HepG2 (cell line): ENCODE results near the gene KCNB1. TPM values are rescaled to one million over a fixed set of nuclear protein-coding genes. Genes with fewer than 3 reads are reported as not detected.

Experiments
- ATAC-seq: fragments of 200-7000 bp; cut with Tn5 transposase; 3 replicates; pipeline ENCODE4 v1.9.1; 2020; ENCODE audit warnings: mild to moderate bottlenecking, moderate library complexity
- BruUV-seq: library from RNA; stranded (reverse); fragments of 400-500 nt; replicated peaks from 2 replicates; lab custom pipeline; 2021; lab: Mats Ljungman, UMichigan
- CTCF ChIA-PET: fragments of 300-600 bp; formaldehyde crosslinking; extraction: SDS; loops from one replicate; lab custom pipeline; 2021; ENCODE audit warnings: low total read pairs, inconsistent platforms, low intra/inter-chr PET ratio; lab: Yijun Ruan, JAX
- POLR2A ChIA-PET: fragments of 350-600 bp; sonication (Branson Sonifier 250); formaldehyde crosslinking; loops from one replicate; lab custom pipeline; 2020; ENCODE audit warnings: antibody characterized with exemption, inconsistent platforms; lab: Yijun Ruan, JAX
- DNase-seq: peaks from one replicate; pipeline ENCODE4 v3.0.0-alpha.2; 2015; ENCODE audit warnings: low spot score
- FAIRE-seq: peaks from 3 replicates; lab custom pipeline; 2011; peaks lifted over from hg19 to GRCh38; lab: Jason Lieb, UNC
- H2AFZ ChIP-seq: one replicate; pipeline ENCODE4 v1.6.1; 2011; ENCODE audit warnings: low read length, inconsistent platforms
- H3K27ac ChIP-seq: fragments of 300-600 bp; 3 replicates; pipeline ENCODE4 v1.8.0; 2011; ENCODE audit warnings: mixed run types, mild to moderate bottlenecking, mixed read lengths, low read length, inconsistent platforms; ENCODE audit not compliant: insufficient read depth; ENCODE audit errors: extremely low read length
- H3K27me3 ChIP-seq, 2 experiments: fragments of 200-600 bp in 1 of 2; 2 replicates in 1 of 2; 3 replicates in 1 of 2; pipeline versions ENCODE4 v1.6.0 to v1.8.0; 2011; ENCODE audit warnings: low read length in 2 of 2, mild to moderate bottlenecking in 2 of 2, moderate library complexity in 2 of 2, inconsistent platforms in 1 of 2; ENCODE audit not compliant: insufficient read depth in 2 of 2, control insufficient read depth in 1 of 2
- H3K36me3 ChIP-seq, 2 experiments: fragments of 200-600 bp in 1 of 2; replicated peaks in 1 of 2; 2 replicates in 1 of 2; 3 replicates in 1 of 2; pipeline versions ENCODE4 v1.5.1 to v1.8.0; 2011; ENCODE audit warnings: low read length in 2 of 2, inconsistent platforms in 1 of 2; ENCODE audit not compliant: insufficient read depth in 2 of 2, control insufficient read depth in 1 of 2
- H3K4me1 ChIP-seq: 2 replicates; pipeline ENCODE4 v1.5.1; 2012; ENCODE audit warnings: low read length, inconsistent platforms; ENCODE audit not compliant: insufficient read depth
- H3K4me2 ChIP-seq: 2 replicates; pipeline ENCODE4 v1.6.0; 2011; ENCODE audit warnings: low read depth, low read length, inconsistent platforms
- H3K4me3 ChIP-seq, 3 experiments: fragments of 200-600 bp in 1 of 3; sonication (generic), shearing (Covaris generic) in 1 of 3; replicated peaks in 1 of 3; 2 replicates each; pipeline ENCODE4 v1.5.1; 2011 to 2016; ENCODE audit warnings: low read length in 3 of 3, inconsistent platforms in 2 of 3, low read depth in 2 of 3, mild to moderate bottlenecking in 2 of 3, control low read depth in 1 of 3, mixed read lengths in 1 of 3; ENCODE audit not compliant: insufficient read depth in 1 of 3
- H3K79me2 ChIP-seq: one replicate; pipeline ENCODE4 v1.6.1; 2011; ENCODE audit warnings: low read length, inconsistent platforms; ENCODE audit not compliant: insufficient read depth
- H3K9ac ChIP-seq: 2 replicates; pipeline ENCODE4 v1.6.0; 2011; ENCODE audit warnings: mild to moderate bottlenecking, low read depth, low read length, inconsistent platforms; ENCODE audit not compliant: insufficient read depth
- H3K9me3 ChIP-seq: 2 replicates; pipeline ENCODE4 v1.5.1; 2012; ENCODE audit warnings: mild to moderate bottlenecking, low read length
- H4K20me1 ChIP-seq: 2 replicates; pipeline ENCODE4 v1.6.0; 2011; ENCODE audit warnings: inconsistent platforms, mild to moderate bottlenecking, low read length, moderate library complexity; ENCODE audit not compliant: insufficient read depth
- GZF1 ChIP-seq: sonication (generic); formaldehyde crosslinking; IDR thresholded peaks from 2 replicates; pipeline ENCODE4 v1.5.1; 2020; ENCODE audit warnings: mild to moderate bottlenecking, missing genetic modification reagents
- KLF15 ChIP-seq: sonication (generic); formaldehyde crosslinking; IDR thresholded peaks from 2 replicates; pipeline ENCODE4 v1.8.1; 2023; ENCODE audit warnings: borderline replicate concordance, mild to moderate bottlenecking, inconsistent platforms, missing genetic modification reagents, mixed read lengths
- MAZ ChIP-seq, 2 experiments: sonication (generic) in 1 of 2; formaldehyde crosslinking in 1 of 2; IDR thresholded peaks; 2 replicates each; pipeline versions ENCODE4 v1.5.0 to v1.6.1; 2012 to 2020; ENCODE audit warnings: low read depth in 2 of 2, mild to moderate bottlenecking in 2 of 2, borderline replicate concordance in 1 of 2, improper control_type of control experiment in 1 of 2, low read length in 1 of 2, missing genetic modification reagents in 1 of 2, moderate library complexity in 1 of 2
- PAF1 ChIP-seq: IDR thresholded peaks from 2 replicates; pipeline ENCODE4 v1.6.1; 2016; ENCODE audit warnings: missing genetic modification reagents, missing compliant biosample characterization
- PHF20 ChIP-seq: sonication (generic); formaldehyde crosslinking; IDR thresholded peaks from 2 replicates; pipeline ENCODE4 v1.5.0; 2020; ENCODE audit warnings: mild to moderate bottlenecking, missing genetic modification reagents
- SYNCRIP ChIP-seq: fragments of 200-400 bp; formaldehyde crosslinking; IDR thresholded peaks from 2 replicates; pipeline ENCODE4 v1.6.1; 2018; ENCODE audit warnings: mild to moderate bottlenecking, low read depth, low read length; ENCODE audit not compliant: insufficient read depth
- ZFAT ChIP-seq: sonication (generic); formaldehyde crosslinking; conservative IDR thresholded peaks from 2 replicates; pipeline ENCODE4 v1.8.1; 2023; ENCODE audit warnings: missing genetic modification reagents, inconsistent platforms
- ZNF709 ChIP-seq: sonication (generic); formaldehyde crosslinking; IDR thresholded peaks from 2 replicates; pipeline ENCODE4 v1.5.0; 2020; ENCODE audit warnings: mild to moderate bottlenecking, missing genetic modification reagents
- WGBS: methylation state at CpG from one replicate; pipeline ENCODE4 v1.1.6; 2017; ENCODE audit warnings: low lambda C conversion rate; 5-methylcytosine and 5-hydroxymethylcytosine counted together
- in situ Hi-C: cut with HindIII; loops from 2 replicates; pipeline ENCODE4 v1.10.0; 2017; ENCODE audit warnings: low pct_unique_long_range_greater_than_20kb; ENCODE audit not compliant: extremely low pct_ligation_motif_present
- intact Hi-C: fragments of 100-400 bp; cut with micrococcal nuclease; formaldehyde crosslinking; loops from one replicate; pipeline ENCODE4 v1.10.0; 2022; ENCODE audit not compliant: unreplicated experiment
- polyA plus RNA-seq, 8 experiments: library from polyadenylated mRNA; depleted of rRNA in 3 of 8; stranded (reverse) in 7 of 8; unstranded in 1 of 8; fragments of >200 nt; fragmentation: Illumina TruSeq in 4 of 8; extraction: Trizol in 4 of 8; gene quantifications; 2 replicates each; pipeline versions ENCODE4 v1.2.1 to v1.2.3, GENCODE V29; 2011 to 2016; ENCODE audit warnings: low read depth in 4 of 8, missing spikeins in 1 of 8, mixed read lengths in 1 of 8; ENCODE audit not compliant: insufficient read depth in 1 of 8
- total RNA-seq, 5 experiments: library from RNA; depleted of rRNA; stranded (reverse); fragments of >200 nt; fragmentation: Illumina TruSeq; extraction: Trizol; gene quantifications; 2 replicates each; pipeline ENCODE4 v1.2.3, GENCODE V29; 2016; ENCODE audit warnings: low read depth in 1 of 5
- TF ChIP-seq, protein P1 (sequence below): IDR thresholded peaks from 2 replicates; pipeline ENCODE4 v1.6.1; 2016
- TF ChIP-seq, protein P2 (sequence below): sonication (generic); formaldehyde crosslinking; IDR thresholded peaks from 2 replicates; pipeline ENCODE4 v1.4.0; 2020; ENCODE audit warnings: missing genetic modification reagents
- TF ChIP-seq, protein P3 (sequence below): sonication (generic); formaldehyde crosslinking; IDR thresholded peaks from 2 replicates; pipeline ENCODE4 v1.4.0; 2020; ENCODE audit warnings: mild to moderate bottlenecking, missing genetic modification reagents, borderline replicate concordance
- TF ChIP-seq, protein P4 (sequence below), 2 experiments: IDR thresholded peaks; 2 replicates each; pipeline ENCODE4 v1.6.1; 2011 to 2012; ENCODE audit warnings: low read length in 2 of 2, borderline replicate concordance in 1 of 2, low read depth in 1 of 2, mild to moderate bottlenecking in 1 of 2, moderate library complexity in 1 of 2

The KCNB1 gene
- total and polyA plus RNA-seq, 2 of the 13 experiments (the other 11 are each of a cell fraction or from before 2014, with no cell fraction given) = 0.02 TPM; not detected in 1

DNA sequence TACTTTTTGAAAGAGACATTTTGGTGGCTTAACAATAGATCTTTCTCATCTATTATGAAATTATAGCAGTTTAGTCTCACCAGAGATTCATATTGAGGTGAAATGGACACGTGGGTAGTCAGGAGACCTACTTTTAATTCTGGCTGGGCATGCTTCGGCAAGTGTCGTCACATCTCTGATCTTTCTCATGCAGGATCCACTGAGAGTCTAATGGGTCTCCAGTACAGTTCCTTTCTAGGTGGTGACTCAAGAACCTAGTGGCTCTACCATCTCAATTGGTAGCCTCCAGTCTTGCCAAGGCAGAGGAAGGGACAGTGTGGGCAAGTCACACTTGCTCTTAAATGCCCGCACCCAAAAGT is 94.9 kb downstream of the KCNB1 start:
- H3K4me3 ChIP-seq = no peak overlapping the region
- no peak for ATAC-seq
- in situ Hi-C loops = loop anchor here (5.0 kb wide), 1 partner anchor 95 kb away; the partner anchor contains the start of gene KCNB1
- FAIRE-seq = no peak
- no peak for DNase-seq
- POLR2A ChIA-PET = no interaction called here
- H3K9me3 ChIP-seq = no peaks in the 10 kb centered on the region
- H3K4me1 ChIP-seq = no peaks in the 10 kb centered on the region
- H2AFZ ChIP-seq = no peak overlapping the region
- no peaks in the 10 kb centered on the region for H4K20me1 ChIP-seq
- TF ChIP-seq, protein P1, sequence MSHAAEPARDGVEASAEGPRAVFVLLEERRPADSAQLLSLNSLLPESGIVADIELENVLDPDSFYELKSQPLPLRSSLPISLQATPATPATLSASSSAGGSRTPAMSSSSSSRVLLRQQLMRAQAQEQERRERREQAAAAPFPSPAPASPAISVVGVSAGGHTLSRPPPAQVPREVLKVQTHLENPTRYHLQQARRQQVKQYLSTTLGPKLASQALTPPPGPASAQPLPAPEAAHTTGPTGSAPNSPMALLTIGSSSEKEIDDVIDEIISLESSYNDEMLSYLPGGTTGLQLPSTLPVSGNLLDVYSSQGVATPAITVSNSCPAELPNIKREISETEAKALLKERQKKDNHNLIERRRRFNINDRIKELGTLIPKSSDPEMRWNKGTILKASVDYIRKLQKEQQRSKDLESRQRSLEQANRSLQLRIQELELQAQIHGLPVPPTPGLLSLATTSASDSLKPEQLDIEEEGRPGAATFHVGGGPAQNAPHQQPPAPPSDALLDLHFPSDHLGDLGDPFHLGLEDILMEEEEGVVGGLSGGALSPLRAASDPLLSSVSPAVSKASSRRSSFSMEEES (CRISPR knock-in tag) = no peak
- TF ChIP-seq, protein P2, sequence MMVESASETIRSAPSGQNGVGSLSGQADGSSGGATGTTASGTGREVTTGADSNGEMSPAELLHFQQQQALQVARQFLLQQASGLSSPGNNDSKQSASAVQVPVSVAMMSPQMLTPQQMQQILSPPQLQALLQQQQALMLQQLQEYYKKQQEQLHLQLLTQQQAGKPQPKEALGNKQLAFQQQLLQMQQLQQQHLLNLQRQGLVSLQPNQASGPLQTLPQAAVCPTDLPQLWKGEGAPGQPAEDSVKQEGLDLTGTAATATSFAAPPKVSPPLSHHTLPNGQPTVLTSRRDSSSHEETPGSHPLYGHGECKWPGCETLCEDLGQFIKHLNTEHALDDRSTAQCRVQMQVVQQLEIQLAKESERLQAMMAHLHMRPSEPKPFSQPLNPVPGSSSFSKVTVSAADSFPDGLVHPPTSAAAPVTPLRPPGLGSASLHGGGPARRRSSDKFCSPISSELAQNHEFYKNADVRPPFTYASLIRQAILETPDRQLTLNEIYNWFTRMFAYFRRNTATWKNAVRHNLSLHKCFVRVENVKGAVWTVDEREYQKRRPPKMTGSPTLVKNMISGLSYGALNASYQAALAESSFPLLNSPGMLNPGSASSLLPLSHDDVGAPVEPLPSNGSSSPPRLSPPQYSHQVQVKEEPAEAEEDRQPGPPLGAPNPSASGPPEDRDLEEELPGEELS (CRISPR knock-in tag) = no peak
- TF ChIP-seq MAZ (IDR thresholded peaks at IDR 0.05; ENCODE audit: borderline replicate concordance, low read depth, low read length) (no peak), MAZ (CRISPR knock-in tag; IDR thresholded peaks at IDR 0.05; ENCODE audit: low read depth) (no peak), ZFAT (CRISPR knock-in tag) (no peak), ZNF709 (CRISPR knock-in tag) (no peak), PAF1 (CRISPR knock-in tag) (no peak), KLF15 (no peak), SYNCRIP (no peak), PHF20 (CRISPR knock-in tag) (no peak), GZF1 (CRISPR knock-in tag) (no peak)
- TF ChIP-seq, protein P3, sequence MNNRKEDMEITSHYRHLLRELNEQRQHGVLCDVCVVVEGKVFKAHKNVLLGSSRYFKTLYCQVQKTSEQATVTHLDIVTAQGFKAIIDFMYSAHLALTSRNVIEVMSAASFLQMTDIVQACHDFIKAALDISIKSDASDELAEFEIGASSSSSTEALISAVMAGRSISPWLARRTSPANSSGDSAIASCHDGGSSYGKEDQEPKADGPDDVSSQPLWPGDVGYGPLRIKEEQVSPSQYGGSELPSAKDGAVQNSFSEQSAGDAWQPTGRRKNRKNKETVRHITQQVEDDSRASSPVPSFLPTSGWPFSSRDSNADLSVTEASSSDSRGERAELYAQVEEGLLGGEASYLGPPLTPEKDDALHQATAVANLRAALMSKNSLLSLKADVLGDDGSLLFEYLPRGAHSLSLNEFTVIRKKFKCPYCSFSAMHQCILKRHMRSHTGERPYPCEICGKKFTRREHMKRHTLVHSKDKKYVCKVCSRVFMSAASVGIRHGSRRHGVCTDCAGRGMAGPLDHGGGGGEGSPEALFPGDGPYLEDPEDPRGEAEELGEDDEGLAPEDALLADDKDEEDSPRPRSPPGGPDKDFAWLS = no peak
- TF ChIP-seq, protein P4, sequence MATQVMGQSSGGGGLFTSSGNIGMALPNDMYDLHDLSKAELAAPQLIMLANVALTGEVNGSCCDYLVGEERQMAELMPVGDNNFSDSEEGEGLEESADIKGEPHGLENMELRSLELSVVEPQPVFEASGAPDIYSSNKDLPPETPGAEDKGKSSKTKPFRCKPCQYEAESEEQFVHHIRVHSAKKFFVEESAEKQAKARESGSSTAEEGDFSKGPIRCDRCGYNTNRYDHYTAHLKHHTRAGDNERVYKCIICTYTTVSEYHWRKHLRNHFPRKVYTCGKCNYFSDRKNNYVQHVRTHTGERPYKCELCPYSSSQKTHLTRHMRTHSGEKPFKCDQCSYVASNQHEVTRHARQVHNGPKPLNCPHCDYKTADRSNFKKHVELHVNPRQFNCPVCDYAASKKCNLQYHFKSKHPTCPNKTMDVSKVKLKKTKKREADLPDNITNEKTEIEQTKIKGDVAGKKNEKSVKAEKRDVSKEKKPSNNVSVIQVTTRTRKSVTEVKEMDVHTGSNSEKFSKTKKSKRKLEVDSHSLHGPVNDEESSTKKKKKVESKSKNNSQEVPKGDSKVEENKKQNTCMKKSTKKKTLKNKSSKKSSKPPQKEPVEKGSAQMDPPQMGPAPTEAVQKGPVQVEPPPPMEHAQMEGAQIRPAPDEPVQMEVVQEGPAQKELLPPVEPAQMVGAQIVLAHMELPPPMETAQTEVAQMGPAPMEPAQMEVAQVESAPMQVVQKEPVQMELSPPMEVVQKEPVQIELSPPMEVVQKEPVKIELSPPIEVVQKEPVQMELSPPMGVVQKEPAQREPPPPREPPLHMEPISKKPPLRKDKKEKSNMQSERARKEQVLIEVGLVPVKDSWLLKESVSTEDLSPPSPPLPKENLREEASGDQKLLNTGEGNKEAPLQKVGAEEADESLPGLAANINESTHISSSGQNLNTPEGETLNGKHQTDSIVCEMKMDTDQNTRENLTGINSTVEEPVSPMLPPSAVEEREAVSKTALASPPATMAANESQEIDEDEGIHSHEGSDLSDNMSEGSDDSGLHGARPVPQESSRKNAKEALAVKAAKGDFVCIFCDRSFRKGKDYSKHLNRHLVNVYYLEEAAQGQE (IDR thresholded peaks at IDR 0.05; ENCODE audit: borderline replicate concordance in 1 of 2, low read depth in 1 of 2, low read length in 2 of 2) = no peak
- TF ChIP-seq, all 625 proteins: peak for 0
- Histone ChIP-seq H3K79me2 (no peaks in the 10 kb centered on the region), H3K27ac (no peak overlapping the region), H3K4me2 (no peak overlapping the region), H3K27me3 (peaks cover 2 to 15% of the 10 kb centered on the region in 2 experiments; a peak in 2 of 5 replicates), H3K36me3 (no peaks in the 10 kb centered on the region), H3K9ac (no peak overlapping the region)
- CTCF ChIA-PET = no interaction called here
- 40% methylated on average over 4 of the region's 4 CpGs for WGBS
- intact Hi-C loops = no loop called here
- BruUV-seq = no TSS peak
